Measurements from ENCODE around the gene SLC16A12.

DNA sequence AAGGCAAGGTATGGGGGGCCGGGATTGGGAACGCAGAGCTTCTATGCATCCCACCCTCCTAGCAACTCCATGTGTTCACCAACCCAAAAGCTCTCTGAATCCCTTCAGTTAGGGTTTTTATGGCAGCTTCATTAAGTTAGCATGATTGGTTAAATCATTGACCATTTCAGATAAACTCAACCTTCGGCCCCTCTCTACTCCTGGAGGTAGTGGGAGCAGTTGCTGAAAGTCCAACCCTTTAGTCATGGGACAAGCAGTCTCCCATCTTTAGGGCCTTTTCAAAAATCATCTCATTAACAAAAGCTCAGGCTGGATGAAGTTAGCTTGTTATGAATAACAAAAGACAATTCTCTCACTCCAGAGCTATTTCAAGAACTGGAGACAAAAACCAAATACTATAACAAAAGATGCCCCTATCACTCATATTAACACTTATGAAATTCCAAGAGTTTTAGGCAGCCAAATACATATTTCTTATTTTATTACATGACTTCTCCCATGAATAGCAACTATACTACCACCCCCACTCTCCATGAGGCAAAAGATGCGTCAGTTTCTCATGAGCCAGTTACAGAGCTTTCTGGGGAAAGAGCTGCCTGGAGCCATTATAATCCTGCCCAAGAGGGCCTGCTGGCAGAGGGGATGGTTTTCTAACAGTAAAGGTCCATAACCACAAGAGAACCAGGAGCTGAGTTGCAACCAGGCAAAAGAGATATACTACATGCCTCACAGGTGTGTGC, 44.6 kb downstream of the SLC16A12 start:
- TF ChIP-seq, protein P1, sequence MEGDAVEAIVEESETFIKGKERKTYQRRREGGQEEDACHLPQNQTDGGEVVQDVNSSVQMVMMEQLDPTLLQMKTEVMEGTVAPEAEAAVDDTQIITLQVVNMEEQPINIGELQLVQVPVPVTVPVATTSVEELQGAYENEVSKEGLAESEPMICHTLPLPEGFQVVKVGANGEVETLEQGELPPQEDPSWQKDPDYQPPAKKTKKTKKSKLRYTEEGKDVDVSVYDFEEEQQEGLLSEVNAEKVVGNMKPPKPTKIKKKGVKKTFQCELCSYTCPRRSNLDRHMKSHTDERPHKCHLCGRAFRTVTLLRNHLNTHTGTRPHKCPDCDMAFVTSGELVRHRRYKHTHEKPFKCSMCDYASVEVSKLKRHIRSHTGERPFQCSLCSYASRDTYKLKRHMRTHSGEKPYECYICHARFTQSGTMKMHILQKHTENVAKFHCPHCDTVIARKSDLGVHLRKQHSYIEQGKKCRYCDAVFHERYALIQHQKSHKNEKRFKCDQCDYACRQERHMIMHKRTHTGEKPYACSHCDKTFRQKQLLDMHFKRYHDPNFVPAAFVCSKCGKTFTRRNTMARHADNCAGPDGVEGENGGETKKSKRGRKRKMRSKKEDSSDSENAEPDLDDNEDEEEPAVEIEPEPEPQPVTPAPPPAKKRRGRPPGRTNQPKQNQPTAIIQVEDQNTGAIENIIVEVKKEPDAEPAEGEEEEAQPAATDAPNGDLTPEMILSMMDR (optimal IDR thresholded peaks at IDR 0.05 in 1 of 3, IDR thresholded peaks at IDR 0.05 in 1 of 3, conservative IDR thresholded peaks at IDR 0.05 in 1 of 3; ENCODE audit: extremely low read depth in 1 of 3, insufficient read depth in 2 of 3, low read length in 3 of 3), result no peak
- no peak for TF ChIP-seq EZH2 (IDR thresholded peaks at IDR 0.05; ENCODE audit: low read length)

Data from keratinocyte (primary cell).